Measurements from ENCODE around the gene MRAP2. TPM values are rescaled to one million over a fixed set of nuclear protein-coding genes. Genes with fewer than 3 reads are reported as not detected.
"Not testable (repeated sequence)": the region's sequence is repeated elsewhere in the genome, so short reads cannot be mapped to it uniquely, and the experiment has no call there.

Gene MRAP2
- polyA plus RNA-seq, 4 donors: 2.7 to 4.3 (median 3.6) TPM

GRCh38 chr6:84068873-84069272 lies 35.3 kb downstream of the MRAP2 start:
- not testable (repeated sequence) for DNase-seq (ENCODE audit: low read depth in 4 of 4, low spot score in 3 of 4)

- no peak for DNase-seq (ENCODE audit: low read depth in 4 of 4, low spot score in 3 of 4)
These were observed 38.9 kb downstream of the MRAP2 start for GRCh38 chr6:84072442-84072997.

- peak in 1 of 4 donors; percentile 24 for DNase-seq (ENCODE audit: low read depth in 4 of 4, low spot score in 3 of 4)
These were observed 41.6 kb downstream of the MRAP2 start for GRCh38 chr6:84074988-84075781.

- no peak for DNase-seq (ENCODE audit: low read depth in 4 of 4, low spot score in 3 of 4)
These were observed 44.1 kb downstream of the MRAP2 start for GRCh38 chr6:84077645-84078044.

- DNase-seq (ENCODE audit: low read depth in 4 of 4, low spot score in 3 of 4): no peak
These were observed 44.8 kb downstream of the MRAP2 start for GRCh38 chr6:84078335-84078734.

GRCh38 chr6:84081222-84081621 lies 47.6 kb downstream of the MRAP2 start:
- no peak for DNase-seq (ENCODE audit: low read depth in 4 of 4, low spot score in 3 of 4)

GRCh38 chr6:84082689-84083265 lies 49.2 kb downstream of the MRAP2 start:
- no peak for DNase-seq (ENCODE audit: low read depth in 4 of 4, low spot score in 3 of 4)

- DNase-seq (ENCODE audit: low read depth in 4 of 4, low spot score in 3 of 4): not testable (repeated sequence)
These were observed 51.1 kb downstream of the MRAP2 start for GRCh38 chr6:84084705-84085104.

GRCh38 chr6:84086056-84086455 lies 52.5 kb downstream of the MRAP2 start:
- DNase-seq (ENCODE audit: low read depth in 4 of 4, low spot score in 3 of 4): no peak

- DNase-seq (ENCODE audit: low read depth in 4 of 4, low spot score in 3 of 4): no peak
These were observed 53.2 kb downstream of the MRAP2 start for GRCh38 chr6:84086545-84087429.

GRCh38 chr6:84089081-84089480 lies 55.5 kb downstream of the MRAP2 start:
- no peak for DNase-seq (ENCODE audit: low read depth in 4 of 4, low spot score in 3 of 4)

GRCh38 chr6:84089552-84089951 lies 56.0 kb downstream of the MRAP2 start:
- DNase-seq (ENCODE audit: low read depth in 4 of 4, low spot score in 3 of 4): no peak

GRCh38 chr6:84093441-84094435 lies 60.2 kb downstream of the MRAP2 start:
- DNase-seq (ENCODE audit: low read depth in 4 of 4, low spot score in 3 of 4): no peak

- no peak for DNase-seq (ENCODE audit: low read depth in 4 of 4, low spot score in 3 of 4)
These were observed 61.6 kb downstream of the MRAP2 start for GRCh38 chr6:84095156-84095555.

GRCh38 chr6:84103029-84103428 lies 69.5 kb downstream of the MRAP2 start:
- no peak for DNase-seq (ENCODE audit: low read depth in 4 of 4, low spot score in 3 of 4)

- DNase-seq (ENCODE audit: low read depth in 4 of 4, low spot score in 3 of 4): not testable (repeated sequence)
These were observed 71.8 kb downstream of the MRAP2 start for GRCh38 chr6:84105215-84105924.

GRCh38 chr6:84107495-84107894 lies 73.9 kb downstream of the MRAP2 start:
- no peak for DNase-seq (ENCODE audit: low read depth in 4 of 4, low spot score in 3 of 4)

- DNase-seq (ENCODE audit: low read depth in 4 of 4, low spot score in 3 of 4): not testable (repeated sequence)
These were observed 77.8 kb downstream of the MRAP2 start for GRCh38 chr6:84111351-84111750.

Data from right renal pelvis (tissue), 4 donors.